ENCODE measurements around the gene MATN1. TPM values are rescaled to one million over a fixed set of nuclear protein-coding genes. Genes with fewer than 3 reads are reported as not detected.
A peak's percentile ranks its signal among the peaks of the same experiment; 100 is the strongest.

Gene MATN1
- polyA plus RNA-seq, 3 donors = 0.07 TPM; not detected in 2

GRCh38 chr1:30753660-30754123, 30.3 kb upstream of the MATN1 start:
- H3K36me3 ChIP-seq (replicated peaks in 1 of 2; ENCODE audit: control insufficient read depth in 1 of 2, insufficient read depth in 2 of 2, low read length in 2 of 2) = peaks cover 34 to 46% of the 10 kb centered on the region in 2 donors
- H4K20me1 ChIP-seq (ENCODE audit: insufficient read depth, low read length) = peaks cover 91% of the 10 kb centered on the region
- Mint-ChIP-seq H3K4me3 (peak overlapping the region; percentile 92 to 97), H3K27ac (peak overlapping the region; percentile 99 to 100 (median 100)), H3K27me3 (ENCODE audit: low read depth in 3 of 3) (peaks cover 0 to 5% (median 0%) of the 10 kb centered on the region in 3 donors), H3K36me3 (peaks cover 65 to 80% of the 10 kb centered on the region in 2 donors), H3K9me3 (peaks cover 0 to 7% (median 3%) of the 10 kb centered on the region in 7 donors), H3K4me1 (peaks cover 67% of the 10 kb centered on the region)
- H3K4me1 ChIP-seq (ENCODE audit: control insufficient read depth in 1 of 2, insufficient read depth in 2 of 2, low read length in 2 of 2) = peaks cover 84 to 87% of the 10 kb centered on the region in 2 donors
- 17% methylated on average over 1 of the region's 13 CpGs for WGBS (ENCODE audit: insufficient coverage)
- no peak overlapping the region for H2AFZ ChIP-seq (ENCODE audit: insufficient read depth, low read depth, low read length, poor library complexity, severe bottlenecking)
- TF ChIP-seq CTCF (IDR thresholded peaks at IDR 0.05) = no peak
- peak; percentile 69 to 80 (median 70) for DNase-seq
- H3K4me3 ChIP-seq (replicated peaks in 1 of 3; ENCODE audit: low read depth in 2 of 3, low read length in 3 of 3) = peak overlapping the region; percentile 86 to 96 (median 96)
- peak overlapping the region; percentile 100 for H3K9ac ChIP-seq (ENCODE audit: insufficient read depth, low read length, poor library complexity, severe bottlenecking)
- no peaks in the 10 kb centered on the region for H3K27me3 ChIP-seq (ENCODE audit: control insufficient read depth in 2 of 2, insufficient read depth in 2 of 2, low read length in 2 of 2)
- peak overlapping the region; percentile 74 to 100 for H3K27ac ChIP-seq (ENCODE audit: low read depth in 1 of 2, low read length in 2 of 2)
- no peaks in the 10 kb centered on the region for H3K9me3 ChIP-seq (replicated peaks in 1 of 2; ENCODE audit: control insufficient read depth in 1 of 2, insufficient read depth in 1 of 2, low read length in 2 of 2)
- peaks cover 95% of the 10 kb centered on the region for H3K79me2 ChIP-seq (ENCODE audit: insufficient read depth, low read length)
- H3K4me2 ChIP-seq (replicated peaks; ENCODE audit: extremely low read depth, low read length, poor library complexity, severe bottlenecking) = peak overlapping the region; percentile 98
- intact Hi-C loops (cut with micrococcal nuclease) = no loop called here

- peak overlapping the region; percentile 98 for H3K4me2 ChIP-seq (replicated peaks; ENCODE audit: extremely low read depth, low read length, poor library complexity, severe bottlenecking)
- TF ChIP-seq CTCF (IDR thresholded peaks at IDR 0.05) = no peak
- H3K9me3 Mint-ChIP-seq = peaks cover 0 to 7% (median 3%) of the 10 kb centered on the region in 7 donors
- H3K27ac ChIP-seq (ENCODE audit: low read depth in 1 of 2, low read length in 2 of 2) = peak overlapping the region; percentile 6 to 100
- DNase-seq = no peak
- H3K36me3 ChIP-seq (replicated peaks in 1 of 2; ENCODE audit: control insufficient read depth in 1 of 2, insufficient read depth in 2 of 2, low read length in 2 of 2) = peaks cover 36 to 52% of the 10 kb centered on the region in 2 donors
- H3K9ac ChIP-seq (ENCODE audit: insufficient read depth, low read length, poor library complexity, severe bottlenecking) = peak overlapping the region; percentile 100
- H4K20me1 ChIP-seq (ENCODE audit: insufficient read depth, low read length) = peaks cover 91% of the 10 kb centered on the region
- peak overlapping the region; percentile 92 to 97 for H3K4me3 Mint-ChIP-seq
- peaks cover 96% of the 10 kb centered on the region for H3K79me2 ChIP-seq (ENCODE audit: insufficient read depth, low read length)
- intact Hi-C loops (cut with micrococcal nuclease) = no loop called here
- H3K36me3 Mint-ChIP-seq = peaks cover 71 to 86% of the 10 kb centered on the region in 2 donors
- peaks cover 0 to 5% (median 0%) of the 10 kb centered on the region in 3 donors for H3K27me3 Mint-ChIP-seq (ENCODE audit: low read depth in 3 of 3)
- no peaks in the 10 kb centered on the region for H3K9me3 ChIP-seq (replicated peaks in 1 of 2; ENCODE audit: control insufficient read depth in 1 of 2, insufficient read depth in 1 of 2, low read length in 2 of 2)
- H3K4me3 ChIP-seq (replicated peaks in 1 of 3; ENCODE audit: low read depth in 2 of 3, low read length in 3 of 3) = peak overlapping the region; percentile 86 to 96 (median 96)
- peaks cover 67% of the 10 kb centered on the region for H3K4me1 Mint-ChIP-seq
- H3K27me3 ChIP-seq (ENCODE audit: control insufficient read depth in 2 of 2, insufficient read depth in 2 of 2, low read length in 2 of 2) = no peaks in the 10 kb centered on the region
- no peak overlapping the region for H2AFZ ChIP-seq (ENCODE audit: insufficient read depth, low read depth, low read length, poor library complexity, severe bottlenecking)
- H3K4me1 ChIP-seq (ENCODE audit: control insufficient read depth in 1 of 2, insufficient read depth in 2 of 2, low read length in 2 of 2) = peaks cover 84 to 87% of the 10 kb centered on the region in 2 donors
- 13% methylated on average over 2 of the region's 3 CpGs for WGBS (ENCODE audit: insufficient coverage)
- H3K27ac Mint-ChIP-seq = peak overlapping the region; percentile 99 to 100 (median 100)
Observed at GRCh38 chr1:30753118-30753517, 29.7 kb upstream of the MATN1 start.

Data from CD14-positive monocyte (primary cell).